Umbilical cord (tissue), 2 donors: ENCODE data around the gene TPD52L3. TPM values are rescaled to one million over a fixed set of nuclear protein-coding genes. Genes with fewer than 3 reads are reported as not detected.

ENCODE experiments used
- DNase-seq: peaks from one replicate; pipeline ENCODE4 v3.0.0-alpha.2; 2015; ENCODE audit warnings: low spot score
- total RNA-seq: library from RNA; depleted of rRNA; stranded (reverse); fragments of >200 nt; gene quantifications from one replicate; pipeline ENCODE4 v1.2.3, GENCODE V29; 2014; ENCODE audit warnings: low replicate concordance; ENCODE audit not compliant: insufficient read depth

The TPD52L3 gene
- 4.6 TPM for total RNA-seq

GRCh38 chr9:6328103-6328502, at the start of gene TPD52L3:
TPD52L3 (plus strand) TSS chr9:6328375; CDS start chr9:6328596, 221 bp downstream.
- DNase-seq, result no peak

- DNase-seq, result no peak
Observed at GRCh38 chr9:6301858-6302257, 26.3 kb upstream of the TPD52L3 start.

GRCh38 chr9:6302417-6302816, 25.8 kb upstream of the TPD52L3 start:
- DNase-seq, result peak; percentile 9

GRCh38 chr9:6304232-6304631, 23.9 kb upstream of the TPD52L3 start:
- no peak for DNase-seq

- peak; percentile 49 for DNase-seq
Observed at GRCh38 chr9:6305954-6306563, 22.1 kb upstream of the TPD52L3 start.

- DNase-seq, result no peak
Observed at GRCh38 chr9:6307551-6308096, 20.6 kb upstream of the TPD52L3 start.

- DNase-seq, result no peak
Observed at GRCh38 chr9:6330958-6331634, 2.9 kb downstream of the TPD52L3 start.

- no peak for DNase-seq
Observed at GRCh38 chr9:6334305-6334704, 6.1 kb downstream of the TPD52L3 start.

GRCh38 chr9:6348766-6349165, 20.6 kb downstream of the TPD52L3 start:
- no peak for DNase-seq

GRCh38 chr9:6351737-6352136, 23.6 kb downstream of the TPD52L3 start:
- DNase-seq, result no peak

- peak; percentile 55 for DNase-seq
Observed at GRCh38 chr9:6354072-6354686, 26.0 kb downstream of the TPD52L3 start.

GRCh38 chr9:6355728-6356127, 27.6 kb downstream of the TPD52L3 start:
- DNase-seq, result no peak

- no peak for DNase-seq
Observed at GRCh38 chr9:6356441-6356840, 28.3 kb downstream of the TPD52L3 start.

GRCh38 chr9:6356904-6357303, 28.7 kb downstream of the TPD52L3 start:
- no peak for DNase-seq

- no peak for DNase-seq
Observed at GRCh38 chr9:6367128-6367890, 39.1 kb downstream of the TPD52L3 start.

GRCh38 chr9:6368831-6369230, 40.7 kb downstream of the TPD52L3 start:
- DNase-seq, result no peak

Other genes starting within 250 kb of the TPD52L3 start
- 108 TPM for gene IL33, start 112.6 kb upstream of the TPD52L3 start, total RNA-seq
- gene UHRF2, start 84.8 kb downstream of the TPD52L3 start, total RNA-seq, result 78.5 TPM